ENCODE measurements around the gene SLAMF7. TPM values are rescaled to one million over a fixed set of nuclear protein-coding genes. Genes with fewer than 3 reads are reported as not detected.

Gene SLAMF7
- total and polyA plus RNA-seq, 2 of the 13 experiments (the other 11 are each of a cell fraction or from before 2014, with no cell fraction given), result not detected

GRCh38 chr1:160753594-160753993, 14.5 kb downstream of the SLAMF7 start:
- Histone ChIP-seq H3K27me3 (ENCODE audit: control insufficient read depth in 1 of 2, insufficient read depth in 2 of 2, low read length in 2 of 2) (peaks cover 2 to 4% of the 10 kb centered on the region in 2 experiments; a peak in 3 of 5 replicates), H3K27ac (ENCODE audit: extremely low read length, insufficient read depth, low read length) (no peak overlapping the region), H3K4me1 (ENCODE audit: insufficient read depth, low read length) (no peaks in the 10 kb centered on the region), H3K4me3 (replicated peaks in 1 of 3; ENCODE audit: insufficient read depth in 1 of 3, low read depth in 2 of 3, low read length in 3 of 3) (no peak overlapping the region), H2AFZ (ENCODE audit: low read length) (no peak overlapping the region), H3K9ac (ENCODE audit: insufficient read depth, low read depth, low read length) (no peak overlapping the region), H3K9me3 (ENCODE audit: low read length) (no peaks in the 10 kb centered on the region), H3K4me2 (ENCODE audit: low read depth, low read length) (no peak overlapping the region), H4K20me1 (ENCODE audit: insufficient read depth, low read length) (no peaks in the 10 kb centered on the region), H3K79me2 (ENCODE audit: insufficient read depth, low read length) (no peaks in the 10 kb centered on the region), H3K36me3 (replicated peaks in 1 of 2; ENCODE audit: control insufficient read depth in 1 of 2, insufficient read depth in 2 of 2, low read length in 2 of 2) (no peaks in the 10 kb centered on the region)
- in situ Hi-C loops (cut with HindIII; ENCODE audit: extremely low pct_ligation_motif_present, low pct_unique_long_range_greater_than_20kb) (no loop called here), intact Hi-C loops (cut with micrococcal nuclease; ENCODE audit: unreplicated experiment) (no loop called here)
- FAIRE-seq (no peak), ATAC-seq (no peak), DNase-seq (ENCODE audit: low spot score) (no peak)
- TF ChIP-seq RARG (CRISPR knock-in tag; IDR thresholded peaks at IDR 0.05; ENCODE audit: low read depth) (no peak), MED1 (CRISPR knock-in tag; IDR thresholded peaks at IDR 0.05) (no peak), GFI1 (CRISPR knock-in tag; IDR thresholded peaks at IDR 0.05; ENCODE audit: borderline replicate concordance) (no peak), NFE2L2 (IDR thresholded peaks at IDR 0.05; ENCODE audit: low read length) (no peak), RFXANK (CRISPR knock-in tag; IDR thresholded peaks at IDR 0.05) (no peak), SNAPC4 (CRISPR knock-in tag; IDR thresholded peaks at IDR 0.05) (no peak), SRSF1 (optimal IDR thresholded peaks at IDR 0.05; ENCODE audit: low read depth, low read length) (no peak), NBN (conservative IDR thresholded peaks at IDR 0.05) (no peak), ZBTB39 (CRISPR knock-in tag; IDR thresholded peaks at IDR 0.05) (no peak), ZSCAN20 (CRISPR knock-in tag; IDR thresholded peaks at IDR 0.05; ENCODE audit: borderline replicate concordance) (no peak), NFYB (CRISPR knock-in tag; IDR thresholded peaks at IDR 0.05) (no peak), SALL2 (CRISPR knock-in tag; IDR thresholded peaks at IDR 0.05) (no peak)
- BruUV-seq (replicated peaks), result no TSS peak
- ChIA-PET CTCF (ENCODE audit: low intra/inter-chr PET ratio, low total read pairs) (no interaction called here), POLR2A (no interaction called here)
